Measurements from ENCODE around the gene WDFY4.

The WDFY4 gene

DNA sequence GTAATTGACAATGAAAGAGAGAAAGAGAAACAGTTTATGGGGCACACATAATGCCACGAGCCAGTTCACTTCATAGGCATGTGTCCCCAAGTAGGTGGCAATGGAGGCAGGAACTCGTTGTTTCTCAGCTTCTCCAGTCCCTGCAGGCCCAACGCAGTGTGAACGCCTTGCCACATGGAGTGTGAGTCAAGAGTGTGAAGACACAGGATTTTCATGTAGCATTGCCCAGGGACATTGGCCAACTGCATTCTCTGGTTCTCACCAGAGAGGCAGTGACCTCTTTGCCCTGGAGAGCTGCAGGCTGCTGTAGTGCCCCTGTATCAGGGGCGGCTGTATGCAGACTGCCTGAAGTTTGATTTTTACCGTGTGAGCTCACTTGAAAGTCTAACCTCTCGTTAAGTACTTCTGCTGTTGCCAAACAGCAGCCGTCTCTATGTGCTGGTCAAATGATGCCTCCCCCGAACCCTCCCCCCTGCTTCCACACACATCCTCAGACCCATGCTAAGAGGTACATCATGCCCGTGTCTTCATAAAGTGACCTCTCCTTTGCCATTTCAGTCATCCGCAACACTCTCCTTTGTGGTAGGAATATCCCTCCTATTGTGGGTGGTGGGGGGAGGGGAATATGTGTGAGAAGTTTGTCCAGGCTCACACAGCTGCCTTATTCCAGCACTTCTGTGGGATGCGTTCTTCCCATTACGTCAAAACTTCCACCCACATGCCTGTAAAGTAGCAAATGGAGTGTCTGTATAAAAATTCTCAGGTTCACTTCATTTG lies 242.3 kb downstream of the WDFY4 start:
- no peak for DNase-seq

GRCh38 chr10:48929413-48929990 lies 244.8 kb downstream of the WDFY4 start:
- no peak for DNase-seq

DNA sequence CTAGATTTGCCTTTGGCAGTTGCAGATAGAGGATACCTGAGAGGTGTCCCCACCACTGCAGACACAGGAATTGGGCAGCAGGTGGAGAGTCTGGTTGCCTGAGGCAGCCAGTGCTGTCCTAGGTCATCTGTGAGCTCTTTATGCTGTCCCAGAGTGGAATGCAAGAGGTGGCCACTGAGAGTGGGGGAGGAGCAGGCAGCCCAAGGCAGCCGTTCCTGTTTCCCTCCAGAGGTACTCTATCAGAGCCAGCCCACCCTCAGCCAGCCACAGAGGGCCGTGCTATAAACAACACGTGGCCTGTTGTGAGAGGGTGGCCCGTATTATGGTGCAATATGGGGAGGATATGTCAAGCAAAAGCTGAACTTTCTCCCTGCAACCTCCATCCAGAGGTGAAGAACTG lies 246.5 kb downstream of the WDFY4 start:
- DNase-seq = no peak

GRCh38 chr10:48932831-48933664 lies 248.4 kb downstream of the WDFY4 start:
- DNase-seq = no peak

GRCh38 chr10:48934672-48935501 lies 250.2 kb downstream of the WDFY4 start:
- DNase-seq = no peak

- no peak for DNase-seq
Observed at GRCh38 chr10:48935577-48935976, 250.9 kb downstream of the WDFY4 start.

GRCh38 chr10:48937796-48938195 lies 253.1 kb downstream of the WDFY4 start:
- no peak for DNase-seq

- no peak for DNase-seq
Observed at GRCh38 chr10:48938281-48938680, 253.6 kb downstream of the WDFY4 start.

DNA sequence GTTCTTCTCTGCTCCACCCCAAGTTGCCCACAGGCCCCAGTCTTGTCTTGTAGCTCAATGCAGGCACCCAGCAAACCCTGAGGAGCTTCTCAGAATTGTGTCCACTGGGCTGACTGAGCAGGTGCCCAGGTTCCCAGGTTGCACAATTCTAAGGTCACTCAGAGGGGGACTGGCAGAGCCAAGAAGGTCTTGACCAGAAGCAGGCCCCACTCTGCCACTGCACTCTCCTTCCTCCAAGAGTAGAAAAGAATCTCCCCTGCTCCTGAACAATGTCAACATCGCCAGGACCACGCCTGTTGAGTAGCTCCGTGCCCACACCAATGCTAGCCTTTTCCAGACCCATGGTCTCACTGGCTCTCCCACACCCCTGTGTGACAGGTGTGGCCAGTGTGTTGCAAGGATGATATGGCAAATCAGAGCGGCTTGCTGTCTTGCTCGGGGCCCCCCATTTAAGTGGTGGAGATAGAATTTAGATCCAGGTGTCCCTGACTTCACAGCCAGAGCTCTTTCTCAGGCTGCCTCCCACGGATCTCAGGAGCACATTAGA lies 254.4 kb downstream of the WDFY4 start:
- no peak for DNase-seq

GRCh38 chr10:48939790-48940325 lies 255.2 kb downstream of the WDFY4 start, which contains the start of gene LRRC18:
LRRC18 (minus strand) TSS chr10:48939840; CDS start chr10:48914155, 25,685 bp downstream.
- DNase-seq = no peak

- DNase-seq = no peak
Observed at GRCh38 chr10:48940372-48940771, 255.7 kb downstream of the WDFY4 start.

DNA sequence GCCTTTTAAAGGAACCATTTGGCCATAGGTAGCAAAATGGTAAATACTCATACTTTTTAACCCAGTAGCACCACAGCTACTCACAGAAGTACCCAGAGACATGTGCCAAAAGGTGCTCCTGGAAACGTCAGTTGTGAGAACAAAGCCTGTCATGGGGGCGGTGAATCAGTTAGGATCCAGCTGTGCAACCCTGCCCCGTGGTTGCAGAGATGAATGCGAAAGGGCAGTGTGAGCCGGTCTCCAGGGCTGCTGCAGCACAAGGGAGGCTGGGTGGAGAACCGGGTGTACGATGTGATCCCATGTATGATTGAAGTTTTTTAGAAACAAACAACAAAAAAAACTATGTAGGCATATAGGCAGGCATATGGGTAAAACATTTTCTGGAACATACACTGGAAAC lies 256.3 kb downstream of the WDFY4 start:
- DNase-seq = no peak

GRCh38 chr10:48941427-48942075 lies 256.9 kb downstream of the WDFY4 start:
- DNase-seq = no peak

DNA sequence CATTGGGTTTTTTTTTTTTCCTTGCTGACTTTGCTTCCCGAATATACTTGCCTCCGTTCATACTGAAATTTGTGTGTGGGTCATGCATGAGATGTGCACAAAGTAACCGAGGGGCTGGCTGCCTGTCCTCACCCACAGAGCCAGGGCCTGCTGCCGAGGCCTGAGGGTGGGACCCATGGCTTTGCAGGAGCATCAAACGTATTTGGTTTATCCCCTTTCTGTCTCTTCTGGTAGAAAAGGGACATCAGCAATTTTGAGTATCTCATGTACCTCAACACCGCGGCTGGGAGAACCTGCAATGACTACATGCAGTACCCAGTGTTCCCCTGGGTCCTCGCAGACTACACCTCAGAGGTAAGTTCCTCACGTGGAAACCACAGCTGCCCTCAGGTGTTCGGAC lies 258.4 kb downstream of the WDFY4 start:
- DNase-seq = no peak

- no peak for DNase-seq
Observed at GRCh38 chr10:48944171-48944570, 259.5 kb downstream of the WDFY4 start.

DNA sequence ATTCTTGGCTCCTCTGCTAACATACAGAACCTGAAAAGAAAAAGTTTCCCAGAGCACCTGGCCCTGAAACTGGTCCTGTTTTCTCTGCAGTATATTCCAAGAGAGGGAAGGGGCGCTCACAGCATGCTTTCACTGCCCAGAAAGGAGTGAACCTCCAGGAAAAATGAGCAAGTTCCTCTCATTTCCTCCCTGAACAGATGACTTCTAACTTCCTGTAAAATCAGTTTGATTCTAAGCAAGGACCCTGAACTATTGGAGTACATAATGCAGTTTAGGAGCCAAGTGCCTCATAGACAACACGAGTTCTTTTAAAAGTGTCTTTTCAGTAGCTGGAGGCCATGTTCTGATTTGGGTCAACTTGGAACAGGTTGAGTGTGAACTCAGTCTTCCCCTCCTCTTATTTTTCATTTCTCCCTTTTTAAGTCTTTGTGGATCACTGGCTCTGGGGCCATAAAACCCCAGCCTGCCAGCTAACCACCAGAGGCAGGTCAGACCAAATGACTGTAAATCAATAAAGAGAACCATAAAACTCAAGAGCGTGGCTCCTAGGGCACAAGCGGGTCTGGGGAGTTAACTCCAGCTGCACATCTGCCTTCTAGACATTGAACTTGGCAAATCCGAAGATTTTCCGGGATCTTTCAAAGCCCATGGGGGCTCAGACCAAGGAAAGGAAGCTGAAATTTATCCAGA lies 260.9 kb downstream of the WDFY4 start:
- no peak for DNase-seq

DNA sequence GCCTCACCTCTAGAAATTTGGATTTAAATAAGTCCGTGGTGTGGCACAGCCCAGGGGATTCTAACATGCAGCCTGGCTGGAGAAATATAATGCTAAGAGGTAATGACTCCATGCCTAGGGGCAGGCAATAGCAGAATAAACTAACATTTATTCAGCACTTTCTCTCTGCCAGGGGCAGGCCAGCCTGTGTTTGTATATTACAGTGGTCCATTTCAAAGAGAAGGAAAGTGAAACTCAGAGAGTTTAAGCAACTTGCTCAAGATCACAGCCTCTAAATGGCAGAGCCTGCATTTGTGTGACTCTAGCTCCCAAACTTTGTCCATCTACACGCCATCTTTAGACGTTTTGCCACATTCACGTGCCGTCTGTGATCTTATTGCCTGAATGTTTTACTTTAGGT lies 261.7 kb downstream of the WDFY4 start:
- DNase-seq = no peak

GRCh38 chr10:48946891-48947500 lies 262.3 kb downstream of the WDFY4 start:
- no peak for DNase-seq

DNA sequence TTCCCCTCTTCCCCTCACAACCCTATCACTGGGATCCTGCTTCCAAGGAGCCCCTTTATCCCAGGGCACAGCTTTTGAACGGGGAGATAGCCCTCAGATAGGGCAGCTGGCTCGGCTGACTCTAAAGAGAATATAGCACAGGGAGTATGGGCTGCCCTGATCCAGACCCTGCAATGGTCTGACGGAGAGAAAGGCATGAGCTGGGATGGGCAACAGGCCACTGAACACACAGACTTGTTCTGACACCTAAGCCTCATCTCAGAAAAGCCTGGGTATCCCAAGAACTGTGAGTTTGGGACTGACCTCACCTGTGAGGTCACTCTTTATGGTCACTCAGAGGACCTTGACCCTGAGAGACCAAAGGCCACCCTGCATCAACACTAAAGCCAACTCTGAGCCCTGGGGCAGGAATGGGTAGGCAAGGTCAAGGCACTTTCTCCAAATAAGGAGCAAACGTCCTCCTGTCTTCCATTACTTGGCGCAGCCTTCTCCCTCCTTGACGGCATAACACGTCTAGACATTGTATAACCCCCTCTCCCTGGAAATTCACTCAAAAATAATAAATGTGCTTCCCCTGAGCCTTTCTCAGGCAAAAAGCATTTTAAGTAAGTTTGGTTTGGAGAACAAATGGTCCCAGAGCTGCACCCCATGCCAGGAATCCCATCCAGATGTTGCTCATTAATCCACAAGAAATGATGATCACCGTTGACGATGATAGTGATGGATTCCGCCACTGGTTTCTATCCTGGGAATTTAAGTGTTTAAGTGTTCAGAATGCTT lies 263.2 kb downstream of the WDFY4 start:
- no peak for DNase-seq

All from NCI-H226 (cell line).